Vagina (tissue), 2 donors: ENCODE data around the gene PLIN5.

Source experiments
- POLR2AphosphoS5 ChIP-seq, 2 donors: sonication (generic); formaldehyde crosslinking; IDR thresholded peaks; one replicate each; pipeline ENCODE4 v1.9.0; 2017; ENCODE audit warnings: antibody characterized with exemption in 2 of 2, mild to moderate bottlenecking in 2 of 2, low read depth in 1 of 2; ENCODE audit not compliant: insufficient read depth in 1 of 2
- TF ChIP-seq, protein P1 (sequence below), 3 experiments: fragments of 450-650 bp in 2 of 3; fragments of 200-600 bp in 1 of 3; sonication (generic) in 1 of 3; IDR thresholded peaks; one replicate each; pipeline ENCODE4 v1.5.1; 2017 to 2019; ENCODE audit warnings: antibody characterized with exemption in 3 of 3, mild to moderate bottlenecking in 2 of 3, moderate library complexity in 2 of 3

DNA sequence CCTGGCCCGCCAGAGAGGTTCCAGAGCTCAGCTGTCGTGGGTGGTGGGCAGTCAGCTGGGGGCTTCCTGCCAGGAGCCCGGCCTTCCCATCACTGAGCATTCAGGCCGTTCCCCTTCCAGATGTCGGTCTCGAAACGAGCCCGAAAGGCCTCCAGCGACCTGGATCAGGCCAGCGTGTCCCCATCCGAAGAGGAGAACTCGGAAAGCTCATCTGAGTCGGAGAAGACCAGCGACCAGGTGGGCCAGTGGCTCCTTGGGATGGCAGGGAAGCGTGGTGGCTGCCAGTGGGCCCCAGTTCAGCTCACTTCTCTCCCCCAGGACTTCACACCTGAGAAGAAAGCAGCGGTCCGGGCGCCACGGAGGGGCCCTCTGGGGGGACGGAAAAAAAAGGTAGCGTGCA is 43.6 kb downstream of the PLIN5 start:
- TF ChIP-seq, protein P1, sequence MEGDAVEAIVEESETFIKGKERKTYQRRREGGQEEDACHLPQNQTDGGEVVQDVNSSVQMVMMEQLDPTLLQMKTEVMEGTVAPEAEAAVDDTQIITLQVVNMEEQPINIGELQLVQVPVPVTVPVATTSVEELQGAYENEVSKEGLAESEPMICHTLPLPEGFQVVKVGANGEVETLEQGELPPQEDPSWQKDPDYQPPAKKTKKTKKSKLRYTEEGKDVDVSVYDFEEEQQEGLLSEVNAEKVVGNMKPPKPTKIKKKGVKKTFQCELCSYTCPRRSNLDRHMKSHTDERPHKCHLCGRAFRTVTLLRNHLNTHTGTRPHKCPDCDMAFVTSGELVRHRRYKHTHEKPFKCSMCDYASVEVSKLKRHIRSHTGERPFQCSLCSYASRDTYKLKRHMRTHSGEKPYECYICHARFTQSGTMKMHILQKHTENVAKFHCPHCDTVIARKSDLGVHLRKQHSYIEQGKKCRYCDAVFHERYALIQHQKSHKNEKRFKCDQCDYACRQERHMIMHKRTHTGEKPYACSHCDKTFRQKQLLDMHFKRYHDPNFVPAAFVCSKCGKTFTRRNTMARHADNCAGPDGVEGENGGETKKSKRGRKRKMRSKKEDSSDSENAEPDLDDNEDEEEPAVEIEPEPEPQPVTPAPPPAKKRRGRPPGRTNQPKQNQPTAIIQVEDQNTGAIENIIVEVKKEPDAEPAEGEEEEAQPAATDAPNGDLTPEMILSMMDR (IDR thresholded peaks at IDR 0.05) = no peak
- no peak for TF ChIP-seq POLR2AphosphoS5 (IDR thresholded peaks at IDR 0.05; ENCODE audit: insufficient read depth in 1 of 2, low read depth in 1 of 2)
